GM06990 (cell line): ENCODE measurements around the gene NECAB2.

Source experiments
- DNase-seq: peaks from one replicate; pipeline ENCODE4 v3.0.0-alpha.2; 2011; ENCODE audit not compliant: insufficient read length; ENCODE audit errors: extremely low read depth
- H3K27me3 ChIP-seq: replicated peaks from 2 replicates; pipeline ENCODE4 v1.6.0; 2011; ENCODE audit warnings: low read length; ENCODE audit not compliant: control insufficient read depth, insufficient read depth
- H3K36me3 ChIP-seq: 2 replicates; pipeline ENCODE4 v1.5.1; 2011; ENCODE audit warnings: low read length; ENCODE audit not compliant: control insufficient read depth, insufficient read depth
- H3K4me3 ChIP-seq: replicated peaks from 2 replicates; pipeline ENCODE4 v1.5.1; 2011; ENCODE audit warnings: low read depth, mild to moderate bottlenecking, control low read depth, low read length
- TF ChIP-seq, protein P1 (sequence below): IDR thresholded peaks from 2 replicates; pipeline ENCODE4 v1.5.1; 2011; ENCODE audit warnings: low read length, control low read depth, mild to moderate bottlenecking, inconsistent platforms; ENCODE audit not compliant: insufficient read depth, poor library complexity, severe bottlenecking

Gene NECAB2

DNA sequence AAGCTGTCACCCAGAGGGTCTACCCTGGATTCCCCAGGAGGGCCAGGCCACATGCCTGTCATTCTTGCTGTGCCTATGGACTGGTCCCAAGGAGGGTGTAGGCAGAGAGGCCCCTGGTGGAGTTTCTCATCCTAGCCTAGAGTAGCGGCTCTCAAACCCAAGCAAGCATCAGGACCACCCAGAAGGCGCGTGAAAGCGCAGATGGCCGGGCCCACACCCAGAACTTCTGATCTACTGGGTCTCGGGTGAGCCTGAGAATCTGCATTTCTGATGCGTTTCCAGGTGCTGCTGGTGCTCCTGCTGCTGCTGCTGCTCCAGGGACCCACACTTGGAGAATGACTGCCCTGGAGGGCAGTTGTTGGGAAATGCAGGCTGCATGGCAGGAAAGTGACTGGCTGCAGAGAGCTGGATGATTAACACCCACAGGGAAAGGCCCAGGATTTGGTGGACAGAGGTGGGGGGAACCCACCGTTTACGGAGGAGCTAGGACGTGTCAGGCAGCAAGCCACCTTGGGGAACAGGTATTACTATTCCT is 24.5 kb upstream of the NECAB2 start:
- DNase-seq: no peak
- no peaks in the 10 kb centered on the region for H3K36me3 ChIP-seq
- no peaks in the 10 kb centered on the region; the same call in 1 of the 2 replicates for H3K27me3 ChIP-seq
- TF ChIP-seq, protein P1, sequence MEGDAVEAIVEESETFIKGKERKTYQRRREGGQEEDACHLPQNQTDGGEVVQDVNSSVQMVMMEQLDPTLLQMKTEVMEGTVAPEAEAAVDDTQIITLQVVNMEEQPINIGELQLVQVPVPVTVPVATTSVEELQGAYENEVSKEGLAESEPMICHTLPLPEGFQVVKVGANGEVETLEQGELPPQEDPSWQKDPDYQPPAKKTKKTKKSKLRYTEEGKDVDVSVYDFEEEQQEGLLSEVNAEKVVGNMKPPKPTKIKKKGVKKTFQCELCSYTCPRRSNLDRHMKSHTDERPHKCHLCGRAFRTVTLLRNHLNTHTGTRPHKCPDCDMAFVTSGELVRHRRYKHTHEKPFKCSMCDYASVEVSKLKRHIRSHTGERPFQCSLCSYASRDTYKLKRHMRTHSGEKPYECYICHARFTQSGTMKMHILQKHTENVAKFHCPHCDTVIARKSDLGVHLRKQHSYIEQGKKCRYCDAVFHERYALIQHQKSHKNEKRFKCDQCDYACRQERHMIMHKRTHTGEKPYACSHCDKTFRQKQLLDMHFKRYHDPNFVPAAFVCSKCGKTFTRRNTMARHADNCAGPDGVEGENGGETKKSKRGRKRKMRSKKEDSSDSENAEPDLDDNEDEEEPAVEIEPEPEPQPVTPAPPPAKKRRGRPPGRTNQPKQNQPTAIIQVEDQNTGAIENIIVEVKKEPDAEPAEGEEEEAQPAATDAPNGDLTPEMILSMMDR: no peak
- no peak overlapping the region for H3K4me3 ChIP-seq

DNA sequence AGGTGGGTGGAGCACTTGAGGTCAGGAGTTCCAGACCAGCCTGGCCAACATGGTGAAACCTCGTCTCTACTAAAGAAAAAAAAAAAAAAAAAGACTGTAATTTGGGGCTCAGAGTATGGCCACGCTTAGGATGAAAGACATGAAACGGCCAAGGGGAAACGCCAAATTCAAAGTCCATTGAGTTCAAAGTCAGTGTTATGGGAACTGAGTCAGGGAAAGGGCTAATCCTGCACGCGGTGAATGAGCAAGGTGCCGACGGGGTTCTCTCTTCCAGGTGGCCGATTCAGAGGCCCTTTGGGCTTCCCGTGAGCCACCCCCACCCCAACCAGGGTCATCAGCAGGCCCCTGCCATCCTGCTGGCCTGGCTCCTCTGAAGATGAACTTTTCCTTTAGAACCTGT is 22.5 kb upstream of the NECAB2 start:
- TF ChIP-seq, protein P1: no peak
- no peaks in the 10 kb centered on the region for H3K36me3 ChIP-seq
- H3K4me3 ChIP-seq: no peak overlapping the region
- DNase-seq: no peak
- H3K27me3 ChIP-seq: no peaks in the 10 kb centered on the region; the same call in 1 of the 2 replicates

DNA sequence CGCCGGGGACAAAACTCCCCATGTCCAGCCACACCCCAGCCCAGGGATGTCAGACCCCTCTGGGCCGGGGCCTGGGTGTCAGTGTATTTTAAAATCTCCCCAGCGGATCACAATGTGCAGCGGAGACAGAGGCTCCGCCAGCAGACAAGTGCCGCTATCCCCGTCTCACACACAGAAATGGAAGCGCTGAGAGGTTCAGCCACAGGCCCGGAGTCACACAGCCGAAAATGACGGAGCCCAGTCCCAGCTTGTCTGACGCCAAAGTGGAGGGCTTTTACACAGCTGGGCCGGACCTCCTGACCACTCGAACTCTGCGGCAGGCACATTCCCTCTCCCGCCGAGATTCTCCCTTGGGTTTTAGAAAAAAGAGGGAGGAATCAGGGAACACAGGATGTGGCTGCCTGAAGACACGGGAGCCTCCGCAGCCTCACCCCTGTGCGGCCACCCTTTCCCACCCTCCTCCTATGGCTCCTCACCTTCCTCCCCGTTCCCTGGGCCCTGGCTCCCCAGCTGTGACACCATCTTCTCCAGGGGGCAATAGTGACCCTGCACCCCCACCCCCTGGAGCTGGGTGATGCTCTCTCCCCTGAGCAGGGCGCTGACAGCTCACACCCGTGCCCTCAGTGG is 21.8 kb upstream of the NECAB2 start:
- no peaks in the 10 kb centered on the region; the same call in 1 of the 2 replicates for H3K27me3 ChIP-seq
- TF ChIP-seq, protein P1: no peak
- no peaks in the 10 kb centered on the region for H3K36me3 ChIP-seq
- no peak overlapping the region for H3K4me3 ChIP-seq
- no peak for DNase-seq

DNA sequence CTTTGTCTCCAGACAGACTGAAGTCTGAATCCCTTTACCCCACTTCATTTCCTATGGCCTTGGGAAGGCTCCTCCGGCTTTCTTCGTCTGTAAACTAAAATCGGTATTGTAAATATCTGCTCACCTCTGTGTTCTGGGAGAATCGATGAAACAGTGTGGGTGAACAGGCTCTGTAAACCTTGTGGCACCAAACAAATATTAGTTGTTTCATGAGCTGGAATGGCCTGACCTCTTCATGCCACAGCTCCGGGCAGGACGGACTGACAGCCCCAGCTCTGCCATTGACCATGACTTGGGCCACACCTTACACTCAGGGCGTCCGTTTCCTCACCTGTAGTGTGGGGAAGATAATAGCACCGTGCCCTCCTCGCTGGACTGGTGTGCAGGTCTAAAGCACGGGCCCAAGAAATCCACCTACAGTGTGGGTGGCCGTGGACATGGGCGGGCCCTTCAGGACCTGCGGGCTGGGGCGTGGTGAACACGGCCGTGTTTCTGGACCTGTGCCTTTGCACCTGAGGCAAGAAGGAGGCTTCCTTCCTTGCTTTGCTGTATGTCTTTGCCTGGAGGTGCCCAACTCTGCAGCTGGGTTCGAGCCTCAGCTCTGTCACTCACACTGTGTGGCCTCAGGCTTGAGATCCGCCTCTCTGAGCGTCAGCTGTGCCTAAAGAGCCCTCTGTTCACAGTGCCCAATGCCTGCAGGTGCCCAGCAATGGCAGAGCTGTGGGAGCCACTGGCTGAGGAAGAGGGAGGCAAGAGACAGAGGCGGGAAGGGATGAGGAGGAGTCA is 21.1 kb upstream of the NECAB2 start:
- Histone ChIP-seq H3K4me3 (no peak overlapping the region), H3K36me3 (no peaks in the 10 kb centered on the region), H3K27me3 (no peaks in the 10 kb centered on the region; the same call in 1 of the 2 replicates)
- TF ChIP-seq, protein P1: no peak
- no peak for DNase-seq

DNA sequence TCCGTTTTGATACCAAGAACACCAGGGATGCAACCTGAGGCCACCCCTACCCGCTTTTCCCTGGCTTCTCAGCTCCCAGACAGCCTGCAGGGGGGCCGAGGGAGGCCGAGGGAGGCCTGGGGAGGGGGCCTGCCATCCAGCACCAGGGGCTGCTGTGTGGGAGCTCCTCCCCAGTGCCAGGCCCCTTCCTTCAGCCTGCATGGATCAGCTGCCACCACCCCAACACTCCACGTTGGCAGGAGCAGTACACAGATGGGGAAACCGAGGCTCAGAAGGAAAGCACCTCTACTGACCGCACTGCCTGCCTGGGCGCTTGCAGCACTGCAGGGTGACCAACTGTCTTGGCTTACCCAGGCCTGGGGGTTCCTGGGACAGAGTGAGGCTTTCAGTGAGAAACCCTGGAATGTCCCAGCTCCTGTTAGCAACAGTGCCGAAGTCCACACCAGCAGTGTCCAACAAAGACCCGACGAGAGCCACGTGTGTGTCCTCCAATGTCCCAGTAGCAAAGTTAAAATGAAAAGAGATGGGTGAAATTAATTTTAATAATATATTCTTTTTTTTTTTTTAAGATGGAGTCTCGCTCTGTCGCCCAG is 20.3 kb upstream of the NECAB2 start:
- TF ChIP-seq, protein P1: no peak
- no peak for DNase-seq
- Histone ChIP-seq H3K27me3 (no peaks in the 10 kb centered on the region; the same call in 1 of the 2 replicates), H3K36me3 (no peaks in the 10 kb centered on the region), H3K4me3 (no peak overlapping the region)
